HepG2 (cell line): ENCODE data around the gene CLIP2. TPM values are rescaled to one million over a fixed set of nuclear protein-coding genes. Genes with fewer than 3 reads are reported as not detected.

Experiments
- ETV5 ChIP-seq: IDR thresholded peaks from 2 replicates; pipeline ENCODE4 v1.6.1; 2018; ENCODE audit warnings: missing biosample characterization, missing genetic modification reagents, inconsistent platforms, borderline replicate concordance
- FOXP1 ChIP-seq, 2 experiments: fragments of 450-650 bp in 1 of 2; IDR thresholded peaks; 2 replicates each; pipeline ENCODE4 v1.6.1; 2017 to 2018; ENCODE audit warnings: antibody characterized with exemption in 1 of 2
- polyA plus RNA-seq, 8 experiments: library from polyadenylated mRNA; depleted of rRNA in 3 of 8; stranded (reverse) in 7 of 8; unstranded in 1 of 8; fragments of >200 nt; fragmentation: Illumina TruSeq in 4 of 8; extraction: Trizol in 4 of 8; gene quantifications; 2 replicates each; pipeline versions ENCODE4 v1.2.1 to v1.2.3, GENCODE V29; 2011 to 2016; ENCODE audit warnings: low read depth in 4 of 8, missing spikeins in 1 of 8, mixed read lengths in 1 of 8; ENCODE audit not compliant: insufficient read depth in 1 of 8
- total RNA-seq, 5 experiments: library from RNA; depleted of rRNA; stranded (reverse); fragments of >200 nt; fragmentation: Illumina TruSeq; extraction: Trizol; gene quantifications; 2 replicates each; pipeline ENCODE4 v1.2.3, GENCODE V29; 2016; ENCODE audit warnings: low read depth in 1 of 5
- TF ChIP-seq, protein P1 (sequence below): sonication (generic); IDR thresholded peaks from 2 replicates; pipeline ENCODE4 v1.6.1; 2016; ENCODE audit warnings: low read depth, borderline replicate concordance
- TF ChIP-seq, protein P2 (sequence below): sonication (generic); formaldehyde crosslinking; IDR thresholded peaks from 2 replicates; pipeline ENCODE4 v1.9.0; 2021; ENCODE audit warnings: mild to moderate bottlenecking, missing genetic modification reagents
- TF ChIP-seq, protein P3 (sequence below): sonication (generic); formaldehyde crosslinking; IDR thresholded peaks from 2 replicates; pipeline ENCODE4 v1.4.0; 2020; ENCODE audit warnings: missing genetic modification reagents

The CLIP2 gene
- total and polyA plus RNA-seq, 2 of the 13 experiments (the other 11 are each of a cell fraction or from before 2014, with no cell fraction given) = 6.5 to 17.4 TPM

DNA sequence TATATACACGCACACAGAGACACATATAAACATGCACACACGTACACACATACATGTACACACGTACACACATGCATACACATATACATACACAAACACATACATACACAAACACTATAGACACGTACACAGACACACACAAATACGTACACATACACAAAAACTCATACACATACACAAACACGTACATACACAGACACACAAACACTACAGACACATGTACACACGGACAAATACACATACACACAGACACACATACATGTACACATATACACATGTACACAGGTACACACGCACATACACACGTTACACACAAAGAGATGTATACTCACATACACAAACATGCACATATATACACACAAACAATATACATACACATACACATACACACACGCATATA, 129.3 kb downstream of the CLIP2 start (continued):
- TF ChIP-seq, protein P1, sequence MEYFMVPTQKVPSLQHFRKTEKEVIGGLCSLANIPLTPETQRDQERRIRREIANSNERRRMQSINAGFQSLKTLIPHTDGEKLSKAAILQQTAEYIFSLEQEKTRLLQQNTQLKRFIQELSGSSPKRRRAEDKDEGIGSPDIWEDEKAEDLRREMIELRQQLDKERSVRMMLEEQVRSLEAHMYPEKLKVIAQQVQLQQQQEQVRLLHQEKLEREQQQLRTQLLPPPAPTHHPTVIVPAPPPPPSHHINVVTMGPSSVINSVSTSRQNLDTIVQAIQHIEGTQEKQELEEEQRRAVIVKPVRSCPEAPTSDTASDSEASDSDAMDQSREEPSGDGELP = no peak
- 0 out of 2 replicates have a peak, but pooled peaks have one; percentile 18 for TF ChIP-seq FOXP1 (IDR thresholded peaks at IDR 0.05)
- no peak for TF ChIP-seq FOXP1 (CRISPR knock-in tag; IDR thresholded peaks at IDR 0.05)
- no peak for TF ChIP-seq ETV5 (CRISPR knock-in tag)
- TF ChIP-seq, protein P2, sequence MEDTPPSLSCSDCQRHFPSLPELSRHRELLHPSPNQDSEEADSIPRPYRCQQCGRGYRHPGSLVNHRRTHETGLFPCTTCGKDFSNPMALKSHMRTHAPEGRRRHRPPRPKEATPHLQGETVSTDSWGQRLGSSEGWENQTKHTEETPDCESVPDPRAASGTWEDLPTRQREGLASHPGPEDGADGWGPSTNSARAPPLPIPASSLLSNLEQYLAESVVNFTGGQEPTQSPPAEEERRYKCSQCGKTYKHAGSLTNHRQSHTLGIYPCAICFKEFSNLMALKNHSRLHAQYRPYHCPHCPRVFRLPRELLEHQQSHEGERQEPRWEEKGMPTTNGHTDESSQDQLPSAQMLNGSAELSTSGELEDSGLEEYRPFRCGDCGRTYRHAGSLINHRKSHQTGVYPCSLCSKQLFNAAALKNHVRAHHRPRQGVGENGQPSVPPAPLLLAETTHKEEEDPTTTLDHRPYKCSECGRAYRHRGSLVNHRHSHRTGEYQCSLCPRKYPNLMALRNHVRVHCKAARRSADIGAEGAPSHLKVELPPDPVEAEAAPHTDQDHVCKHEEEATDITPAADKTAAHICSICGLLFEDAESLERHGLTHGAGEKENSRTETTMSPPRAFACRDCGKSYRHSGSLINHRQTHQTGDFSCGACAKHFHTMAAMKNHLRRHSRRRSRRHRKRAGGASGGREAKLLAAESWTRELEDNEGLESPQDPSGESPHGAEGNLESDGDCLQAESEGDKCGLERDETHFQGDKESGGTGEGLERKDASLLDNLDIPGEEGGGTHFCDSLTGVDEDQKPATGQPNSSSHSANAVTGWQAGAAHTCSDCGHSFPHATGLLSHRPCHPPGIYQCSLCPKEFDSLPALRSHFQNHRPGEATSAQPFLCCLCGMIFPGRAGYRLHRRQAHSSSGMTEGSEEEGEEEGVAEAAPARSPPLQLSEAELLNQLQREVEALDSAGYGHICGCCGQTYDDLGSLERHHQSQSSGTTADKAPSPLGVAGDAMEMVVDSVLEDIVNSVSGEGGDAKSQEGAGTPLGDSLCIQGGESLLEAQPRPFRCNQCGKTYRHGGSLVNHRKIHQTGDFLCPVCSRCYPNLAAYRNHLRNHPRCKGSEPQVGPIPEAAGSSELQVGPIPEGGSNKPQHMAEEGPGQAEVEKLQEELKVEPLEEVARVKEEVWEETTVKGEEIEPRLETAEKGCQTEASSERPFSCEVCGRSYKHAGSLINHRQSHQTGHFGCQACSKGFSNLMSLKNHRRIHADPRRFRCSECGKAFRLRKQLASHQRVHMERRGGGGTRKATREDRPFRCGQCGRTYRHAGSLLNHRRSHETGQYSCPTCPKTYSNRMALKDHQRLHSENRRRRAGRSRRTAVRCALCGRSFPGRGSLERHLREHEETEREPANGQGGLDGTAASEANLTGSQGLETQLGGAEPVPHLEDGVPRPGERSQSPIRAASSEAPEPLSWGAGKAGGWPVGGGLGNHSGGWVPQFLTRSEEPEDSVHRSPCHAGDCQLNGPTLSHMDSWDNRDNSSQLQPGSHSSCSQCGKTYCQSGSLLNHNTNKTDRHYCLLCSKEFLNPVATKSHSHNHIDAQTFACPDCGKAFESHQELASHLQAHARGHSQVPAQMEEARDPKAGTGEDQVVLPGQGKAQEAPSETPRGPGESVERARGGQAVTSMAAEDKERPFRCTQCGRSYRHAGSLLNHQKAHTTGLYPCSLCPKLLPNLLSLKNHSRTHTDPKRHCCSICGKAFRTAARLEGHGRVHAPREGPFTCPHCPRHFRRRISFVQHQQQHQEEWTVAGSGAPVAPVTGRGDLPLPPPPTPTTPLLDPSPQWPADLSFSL = 0 out of 2 replicates have a peak, but pooled peaks have one; percentile 31
- TF ChIP-seq, protein P3, sequence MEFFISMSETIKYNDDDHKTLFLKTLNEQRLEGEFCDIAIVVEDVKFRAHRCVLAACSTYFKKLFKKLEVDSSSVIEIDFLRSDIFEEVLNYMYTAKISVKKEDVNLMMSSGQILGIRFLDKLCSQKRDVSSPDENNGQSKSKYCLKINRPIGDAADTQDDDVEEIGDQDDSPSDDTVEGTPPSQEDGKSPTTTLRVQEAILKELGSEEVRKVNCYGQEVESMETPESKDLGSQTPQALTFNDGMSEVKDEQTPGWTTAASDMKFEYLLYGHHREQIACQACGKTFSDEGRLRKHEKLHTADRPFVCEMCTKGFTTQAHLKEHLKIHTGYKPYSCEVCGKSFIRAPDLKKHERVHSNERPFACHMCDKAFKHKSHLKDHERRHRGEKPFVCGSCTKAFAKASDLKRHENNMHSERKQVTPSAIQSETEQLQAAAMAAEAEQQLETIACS = no peak
